HEK293T (cell line): ENCODE measurements around the gene FAM107B.

Experiments
- CTCF ChIA-PET: fragments of 350-600 bp; formaldehyde crosslinking; extraction: SDS; loops from one replicate; lab custom pipeline; 2021; ENCODE audit warnings: antibody characterized with exemption, inconsistent platforms; lab: Yijun Ruan, JAX
- POLR2A ChIA-PET: fragments of 350-600 bp; formaldehyde crosslinking; extraction: SDS; loops from one replicate; lab custom pipeline; 2020; ENCODE audit warnings: antibody characterized with exemption, inconsistent platforms; lab: Yijun Ruan, JAX
- DNase-seq: peaks from one replicate; pipeline ENCODE4 v3.0.0; 2012; ENCODE audit warnings: mixed read lengths; ENCODE audit errors: extremely low spot score
- ARNT ChIP-seq: fragments of 450-650 bp; IDR thresholded peaks from 2 replicates; pipeline ENCODE4 v1.6.1; 2017; ENCODE audit warnings: mild to moderate bottlenecking
- BHLHE40 ChIP-seq: fragments of 450-650 bp; IDR thresholded peaks from 2 replicates; pipeline ENCODE4 v1.6.1; 2016; ENCODE audit warnings: mild to moderate bottlenecking, moderate library complexity, borderline replicate concordance
- CTBP1 ChIP-seq: fragments of 450-650 bp; IDR thresholded peaks from 2 replicates; pipeline ENCODE4 v1.6.1; 2016; ENCODE audit warnings: borderline replicate concordance
- ELF4 ChIP-seq: fragments of 450-650 bp; IDR thresholded peaks from 2 replicates; pipeline ENCODE4 v1.6.1; 2017; ENCODE audit warnings: antibody characterized with exemption
- FOXA1 ChIP-seq: fragments of 450-650 bp; IDR thresholded peaks from 2 replicates; pipeline ENCODE4 v1.6.1; 2016; ENCODE audit warnings: mild to moderate bottlenecking
- FOXK2 ChIP-seq: fragments of 450-650 bp; IDR thresholded peaks from 2 replicates; pipeline ENCODE4 v1.6.1; 2016; ENCODE audit warnings: mild to moderate bottlenecking
- FOXM1 ChIP-seq: fragments of 450-650 bp; IDR thresholded peaks from 2 replicates; pipeline ENCODE4 v1.6.1; 2017; ENCODE audit warnings: mild to moderate bottlenecking, borderline replicate concordance
- HDGF ChIP-seq: fragments of 450-650 bp; IDR thresholded peaks from 2 replicates; pipeline ENCODE4 v1.6.1; 2017; ENCODE audit warnings: antibody characterized with exemption, borderline replicate concordance
- L3MBTL2 ChIP-seq: fragments of 450-650 bp; conservative IDR thresholded peaks from 2 replicates; pipeline ENCODE4 v1.6.1; 2016; ENCODE audit warnings: mild to moderate bottlenecking
- LEF1 ChIP-seq: fragments of 450-650 bp; IDR thresholded peaks from 2 replicates; pipeline ENCODE4 v1.6.1; 2017; ENCODE audit warnings: mild to moderate bottlenecking, borderline replicate concordance
- NFRKB ChIP-seq: fragments of 450-650 bp; IDR thresholded peaks from 2 replicates; pipeline ENCODE4 v1.6.1; 2016; ENCODE audit warnings: mild to moderate bottlenecking, moderate library complexity
- PKNOX1 ChIP-seq: fragments of 450-650 bp; IDR thresholded peaks from 2 replicates; pipeline ENCODE4 v1.6.1; 2016
- SP1 ChIP-seq: fragments of 450-650 bp; IDR thresholded peaks from 2 replicates; pipeline ENCODE4 v1.6.1; 2017
- SUZ12 ChIP-seq: fragments of 450-650 bp; IDR thresholded peaks from 2 replicates; pipeline ENCODE4 v1.6.1; 2016; ENCODE audit warnings: mild to moderate bottlenecking
- ZNF384 ChIP-seq: fragments of 450-650 bp; IDR thresholded peaks from 2 replicates; pipeline ENCODE4 v1.6.1; 2016

FAM107B gene

DNA sequence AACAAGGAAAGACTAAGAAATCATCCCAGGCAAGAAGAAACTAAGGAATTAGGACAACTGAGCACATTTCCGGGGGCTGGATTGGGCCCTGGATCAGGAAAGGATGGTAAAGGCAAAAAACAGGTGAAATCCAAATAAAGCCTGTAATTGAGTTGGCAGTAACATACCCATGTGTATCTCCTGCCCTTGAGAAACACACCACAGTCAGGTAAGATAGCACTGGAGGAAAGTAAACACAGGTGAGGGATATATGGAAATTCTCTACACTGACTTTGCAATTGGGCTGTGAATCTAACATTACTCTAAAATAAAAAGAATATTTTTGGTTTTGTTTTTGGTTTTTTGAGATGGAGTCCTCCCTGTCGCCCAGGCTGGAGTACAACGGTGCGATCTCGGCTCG is 303.8 kb downstream of the FAM107B start:
- ChIA-PET POLR2A (no interaction called here), CTCF (no interaction called here)
- TF ChIP-seq LEF1 (no peak), ZNF384 (no peak), L3MBTL2 (no peak), FOXM1 (no peak), BHLHE40 (no peak), ELF4 (no peak), FOXA1 (no peak), NFRKB (no peak), SP1 (no peak), PKNOX1 (no peak), CTBP1 (no peak), ARNT (no peak), FOXK2 (no peak), HDGF (no peak), SUZ12 (no peak)
- DNase-seq, result no peak

- POLR2A ChIA-PET, result no interaction called here
- no peak for DNase-seq
- CTCF ChIA-PET, result no interaction called here
- TF ChIP-seq SP1 (no peak), FOXM1 (no peak)
These were observed 306.0 kb downstream of the FAM107B start for GRCh38 chr10:14468726-14469125.
